HepG2 (cell line): ENCODE results near the gene TUT1. TPM values are rescaled to one million over a fixed set of nuclear protein-coding genes. Genes with fewer than 3 reads are reported as not detected.
A peak's percentile ranks its signal among the peaks of the same experiment; 100 is the strongest.

ENCODE experiments used
- ATAC-seq: fragments of 200-7000 bp; cut with Tn5 transposase; 3 replicates; pipeline ENCODE4 v1.9.1; 2020; ENCODE audit warnings: mild to moderate bottlenecking, moderate library complexity
- BruUV-seq: library from RNA; stranded (reverse); fragments of 400-500 nt; replicated peaks from 2 replicates; lab custom pipeline; 2021; lab: Mats Ljungman, UMichigan
- CTCF ChIA-PET: fragments of 300-600 bp; formaldehyde crosslinking; extraction: SDS; loops from one replicate; lab custom pipeline; 2021; ENCODE audit warnings: low total read pairs, inconsistent platforms, low intra/inter-chr PET ratio; lab: Yijun Ruan, JAX
- POLR2A ChIA-PET: fragments of 350-600 bp; sonication (Branson Sonifier 250); formaldehyde crosslinking; loops from one replicate; lab custom pipeline; 2020; ENCODE audit warnings: antibody characterized with exemption, inconsistent platforms; lab: Yijun Ruan, JAX
- DNase-seq: peaks from one replicate; pipeline ENCODE4 v3.0.0-alpha.2; 2015; ENCODE audit warnings: low spot score
- FAIRE-seq: peaks from 3 replicates; lab custom pipeline; 2011; peaks lifted over from hg19 to GRCh38; lab: Jason Lieb, UNC
- H2AFZ ChIP-seq: one replicate; pipeline ENCODE4 v1.6.1; 2011; ENCODE audit warnings: low read length, inconsistent platforms
- H3K27ac ChIP-seq: fragments of 300-600 bp; 3 replicates; pipeline ENCODE4 v1.8.0; 2011; ENCODE audit warnings: mixed run types, mild to moderate bottlenecking, mixed read lengths, low read length, inconsistent platforms; ENCODE audit not compliant: insufficient read depth; ENCODE audit errors: extremely low read length
- H3K27me3 ChIP-seq, 2 experiments: fragments of 200-600 bp in 1 of 2; 2 replicates in 1 of 2; 3 replicates in 1 of 2; pipeline versions ENCODE4 v1.6.0 to v1.8.0; 2011; ENCODE audit warnings: low read length in 2 of 2, mild to moderate bottlenecking in 2 of 2, moderate library complexity in 2 of 2, inconsistent platforms in 1 of 2; ENCODE audit not compliant: insufficient read depth in 2 of 2, control insufficient read depth in 1 of 2
- H3K36me3 ChIP-seq, 2 experiments: fragments of 200-600 bp in 1 of 2; replicated peaks in 1 of 2; 2 replicates in 1 of 2; 3 replicates in 1 of 2; pipeline versions ENCODE4 v1.5.1 to v1.8.0; 2011; ENCODE audit warnings: low read length in 2 of 2, inconsistent platforms in 1 of 2; ENCODE audit not compliant: insufficient read depth in 2 of 2, control insufficient read depth in 1 of 2
- H3K4me1 ChIP-seq: 2 replicates; pipeline ENCODE4 v1.5.1; 2012; ENCODE audit warnings: low read length, inconsistent platforms; ENCODE audit not compliant: insufficient read depth
- H3K4me2 ChIP-seq: 2 replicates; pipeline ENCODE4 v1.6.0; 2011; ENCODE audit warnings: low read depth, low read length, inconsistent platforms
- H3K4me3 ChIP-seq, 3 experiments: fragments of 200-600 bp in 1 of 3; sonication (generic), shearing (Covaris generic) in 1 of 3; replicated peaks in 1 of 3; 2 replicates each; pipeline ENCODE4 v1.5.1; 2011 to 2016; ENCODE audit warnings: low read length in 3 of 3, inconsistent platforms in 2 of 3, low read depth in 2 of 3, mild to moderate bottlenecking in 2 of 3, control low read depth in 1 of 3, mixed read lengths in 1 of 3; ENCODE audit not compliant: insufficient read depth in 1 of 3
- H3K79me2 ChIP-seq: one replicate; pipeline ENCODE4 v1.6.1; 2011; ENCODE audit warnings: low read length, inconsistent platforms; ENCODE audit not compliant: insufficient read depth
- H3K9ac ChIP-seq: 2 replicates; pipeline ENCODE4 v1.6.0; 2011; ENCODE audit warnings: mild to moderate bottlenecking, low read depth, low read length, inconsistent platforms; ENCODE audit not compliant: insufficient read depth
- H3K9me3 ChIP-seq: 2 replicates; pipeline ENCODE4 v1.5.1; 2012; ENCODE audit warnings: mild to moderate bottlenecking, low read length
- H4K20me1 ChIP-seq: 2 replicates; pipeline ENCODE4 v1.6.0; 2011; ENCODE audit warnings: inconsistent platforms, mild to moderate bottlenecking, low read length, moderate library complexity; ENCODE audit not compliant: insufficient read depth
- BHLHE40 ChIP-seq: IDR thresholded peaks from 2 replicates; pipeline ENCODE4 v1.6.1; 2011; ENCODE audit warnings: low read length, improper control_type of control experiment
- EEA1 ChIP-seq: sonication (generic); formaldehyde crosslinking; IDR thresholded peaks from 2 replicates; pipeline ENCODE4 v1.5.1; 2020; ENCODE audit warnings: mild to moderate bottlenecking, missing genetic modification reagents, borderline replicate concordance
- HCFC1 ChIP-seq: fragments of 150-350 bp; IDR thresholded peaks from 2 replicates; pipeline ENCODE4 v1.6.1; 2014; ENCODE audit warnings: low read depth, low read length
- HDAC6 ChIP-seq: fragments of 200-600 bp; sonication (generic); IDR thresholded peaks from 2 replicates; pipeline ENCODE4 v1.7.0; 2017; ENCODE audit warnings: mild to moderate bottlenecking, antibody characterized with exemption, low read length, low read depth
- MTA1 ChIP-seq: sonication (generic); formaldehyde crosslinking; IDR thresholded peaks from 2 replicates; pipeline ENCODE4 v1.4.0; 2020; ENCODE audit warnings: missing genetic modification reagents, mild to moderate bottlenecking, borderline replicate concordance
- PTBP1 ChIP-seq: fragments of 200-400 bp; formaldehyde crosslinking; IDR thresholded peaks from 2 replicates; pipeline ENCODE4 v1.6.1; 2018; ENCODE audit warnings: low read length, low read depth; ENCODE audit not compliant: poor library complexity, severe bottlenecking
- YY1 ChIP-seq: IDR thresholded peaks from 2 replicates; pipeline ENCODE4 v1.6.1; 2011; ENCODE audit warnings: low read length, low read depth, moderate library complexity, mild to moderate bottlenecking; ENCODE audit not compliant: insufficient read depth, insufficient replicate concordance
- ZMAT3 ChIP-seq: sonication (generic); formaldehyde crosslinking; conservative IDR thresholded peaks from 2 replicates; pipeline ENCODE4 v1.7.0; 2021; ENCODE audit warnings: missing genetic modification reagents
- ZNF10 ChIP-seq: sonication (generic); formaldehyde crosslinking; IDR thresholded peaks from 2 replicates; pipeline ENCODE4 v1.4.0; 2020; ENCODE audit warnings: mild to moderate bottlenecking, low read depth, missing genetic modification reagents, borderline replicate concordance
- ZNF317 ChIP-seq: sonication (generic); formaldehyde crosslinking; IDR thresholded peaks from 2 replicates; pipeline ENCODE4 v1.5.0; 2020; ENCODE audit warnings: mild to moderate bottlenecking, missing genetic modification reagents
- ZNF772 ChIP-seq: sonication (generic); formaldehyde crosslinking; IDR thresholded peaks from 2 replicates; pipeline ENCODE4 v1.5.0; 2020; ENCODE audit warnings: mild to moderate bottlenecking, missing genetic modification reagents
- WGBS: methylation state at CpG from one replicate; pipeline ENCODE4 v1.1.6; 2017; ENCODE audit warnings: low lambda C conversion rate; 5-methylcytosine and 5-hydroxymethylcytosine counted together
- in situ Hi-C: cut with HindIII; loops from 2 replicates; pipeline ENCODE4 v1.10.0; 2017; ENCODE audit warnings: low pct_unique_long_range_greater_than_20kb; ENCODE audit not compliant: extremely low pct_ligation_motif_present
- intact Hi-C: fragments of 100-400 bp; cut with micrococcal nuclease; formaldehyde crosslinking; loops from one replicate; pipeline ENCODE4 v1.10.0; 2022; ENCODE audit not compliant: unreplicated experiment
- polyA plus RNA-seq, 8 experiments: library from polyadenylated mRNA; depleted of rRNA in 3 of 8; stranded (reverse) in 7 of 8; unstranded in 1 of 8; fragments of >200 nt; fragmentation: Illumina TruSeq in 4 of 8; extraction: Trizol in 4 of 8; gene quantifications; 2 replicates each; pipeline versions ENCODE4 v1.2.1 to v1.2.3, GENCODE V29; 2011 to 2016; ENCODE audit warnings: low read depth in 4 of 8, missing spikeins in 1 of 8, mixed read lengths in 1 of 8; ENCODE audit not compliant: insufficient read depth in 1 of 8
- total RNA-seq, 5 experiments: library from RNA; depleted of rRNA; stranded (reverse); fragments of >200 nt; fragmentation: Illumina TruSeq; extraction: Trizol; gene quantifications; 2 replicates each; pipeline ENCODE4 v1.2.3, GENCODE V29; 2016; ENCODE audit warnings: low read depth in 1 of 5
- TF ChIP-seq, protein P1 (sequence below): sonication (generic); formaldehyde crosslinking; IDR thresholded peaks from 2 replicates; pipeline ENCODE4 v1.4.0; 2020; ENCODE audit warnings: missing genetic modification reagents, mild to moderate bottlenecking, borderline replicate concordance
- TF ChIP-seq, protein P2 (sequence below): sonication (generic); formaldehyde crosslinking; IDR thresholded peaks from 2 replicates; pipeline ENCODE4 v1.4.0; 2020; ENCODE audit warnings: missing genetic modification reagents, mild to moderate bottlenecking, borderline replicate concordance
- TF ChIP-seq, protein P3 (sequence below): sonication (generic); formaldehyde crosslinking; IDR thresholded peaks from 2 replicates; pipeline ENCODE4 v1.5.0; 2020; ENCODE audit warnings: missing genetic modification reagents
- TF ChIP-seq, protein P4 (sequence below): sonication (generic); formaldehyde crosslinking; IDR thresholded peaks from 2 replicates; pipeline ENCODE4 v1.4.0; 2020; ENCODE audit warnings: mild to moderate bottlenecking, low read depth, missing genetic modification reagents
- TF ChIP-seq, protein P5 (sequence below): sonication (generic); formaldehyde crosslinking; IDR thresholded peaks from 2 replicates; pipeline ENCODE4 v1.4.0; 2020; ENCODE audit warnings: missing genetic modification reagents

Gene TUT1
- total and polyA plus RNA-seq, 2 of the 13 experiments (the other 11 are each of a cell fraction or from before 2014, with no cell fraction given), result 9.7 to 14.3 TPM

DNA sequence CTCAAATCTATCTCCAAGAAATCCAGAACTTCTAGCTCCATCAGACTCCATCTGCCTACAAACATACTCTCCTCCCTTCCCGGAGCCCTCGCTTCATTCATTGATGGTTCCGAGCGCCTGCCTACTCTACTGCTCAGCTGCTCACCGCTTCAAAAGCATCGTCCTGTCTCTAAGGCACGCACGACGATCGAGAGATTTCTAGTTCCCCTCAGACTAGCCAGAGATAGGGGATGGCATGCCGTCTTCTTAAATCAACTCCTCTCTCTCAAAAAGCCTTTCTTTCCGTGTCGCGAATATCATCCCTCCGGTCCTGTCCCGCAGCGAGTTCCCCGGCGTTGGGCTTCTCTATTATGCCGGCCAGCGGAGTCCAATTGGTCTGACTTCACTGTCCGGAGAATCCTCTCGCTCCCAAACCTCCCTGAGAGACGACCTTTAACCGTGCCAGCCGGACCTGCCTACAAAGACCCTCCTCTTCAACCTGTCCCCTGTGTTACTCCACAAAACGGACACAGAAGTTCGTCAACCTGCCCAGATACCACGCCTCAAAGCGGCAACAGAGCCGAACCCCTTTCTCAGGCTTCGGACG is 18.2 kb downstream of the TUT1 start:
- Histone ChIP-seq H3K79me2 (peaks cover 64% of the 10 kb centered on the region), H3K27me3 (no peaks in the 10 kb centered on the region; a peak in 1 of 5 replicates), H3K4me1 (peaks cover 69% of the 10 kb centered on the region), H3K4me3 (peak overlapping the region; percentile 80 to 96 (median 95)), H3K9me3 (no peaks in the 10 kb centered on the region), H3K9ac (peak overlapping the region; percentile 92), H2AFZ (no peak overlapping the region), H3K36me3 (peaks cover 14 to 54% of the 10 kb centered on the region in 2 experiments), H4K20me1 (peaks cover 8% of the 10 kb centered on the region; the same call in 1 of the 2 replicates), H3K4me2 (peak overlapping the region; percentile 85), H3K27ac (peak overlapping the region; percentile 77)
- no peak for FAIRE-seq
- intact Hi-C loops, result no loop called here
- POLR2A ChIA-PET, result interaction anchor here (0.6 to 5.0 kb wide), 41 partner anchors 8 to 268 kb away, joined by 3 to 160 read pairs (median 6); partner anchors contain the start of genes AHNAK, B3GAT3, C11orf98 and CSKMT
- ATAC-seq, result peak; percentile 13
- BruUV-seq, result TSS peak; percentile 80
- under 1% methylated on average over 30 of the region's 33 CpGs for WGBS
- in situ Hi-C loops, result no loop called here
- no peak for DNase-seq
- CTCF ChIA-PET, result no interaction called here
- TF ChIP-seq HCFC1, result no peak
- TF ChIP-seq, protein P1, sequence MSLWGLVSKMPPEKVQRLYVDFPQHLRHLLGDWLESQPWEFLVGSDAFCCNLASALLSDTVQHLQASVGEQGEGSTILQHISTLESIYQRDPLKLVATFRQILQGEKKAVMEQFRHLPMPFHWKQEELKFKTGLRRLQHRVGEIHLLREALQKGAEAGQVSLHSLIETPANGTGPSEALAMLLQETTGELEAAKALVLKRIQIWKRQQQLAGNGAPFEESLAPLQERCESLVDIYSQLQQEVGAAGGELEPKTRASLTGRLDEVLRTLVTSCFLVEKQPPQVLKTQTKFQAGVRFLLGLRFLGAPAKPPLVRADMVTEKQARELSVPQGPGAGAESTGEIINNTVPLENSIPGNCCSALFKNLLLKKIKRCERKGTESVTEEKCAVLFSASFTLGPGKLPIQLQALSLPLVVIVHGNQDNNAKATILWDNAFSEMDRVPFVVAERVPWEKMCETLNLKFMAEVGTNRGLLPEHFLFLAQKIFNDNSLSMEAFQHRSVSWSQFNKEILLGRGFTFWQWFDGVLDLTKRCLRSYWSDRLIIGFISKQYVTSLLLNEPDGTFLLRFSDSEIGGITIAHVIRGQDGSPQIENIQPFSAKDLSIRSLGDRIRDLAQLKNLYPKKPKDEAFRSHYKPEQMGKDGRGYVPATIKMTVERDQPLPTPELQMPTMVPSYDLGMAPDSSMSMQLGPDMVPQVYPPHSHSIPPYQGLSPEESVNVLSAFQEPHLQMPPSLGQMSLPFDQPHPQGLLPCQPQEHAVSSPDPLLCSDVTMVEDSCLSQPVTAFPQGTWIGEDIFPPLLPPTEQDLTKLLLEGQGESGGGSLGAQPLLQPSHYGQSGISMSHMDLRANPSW, result no peak
- TF ChIP-seq PTBP1, result no peak
- TF ChIP-seq ZMAT3, result no peak
- no peak for TF ChIP-seq MTA1 (CRISPR knock-in tag)
- TF ChIP-seq, protein P2, sequence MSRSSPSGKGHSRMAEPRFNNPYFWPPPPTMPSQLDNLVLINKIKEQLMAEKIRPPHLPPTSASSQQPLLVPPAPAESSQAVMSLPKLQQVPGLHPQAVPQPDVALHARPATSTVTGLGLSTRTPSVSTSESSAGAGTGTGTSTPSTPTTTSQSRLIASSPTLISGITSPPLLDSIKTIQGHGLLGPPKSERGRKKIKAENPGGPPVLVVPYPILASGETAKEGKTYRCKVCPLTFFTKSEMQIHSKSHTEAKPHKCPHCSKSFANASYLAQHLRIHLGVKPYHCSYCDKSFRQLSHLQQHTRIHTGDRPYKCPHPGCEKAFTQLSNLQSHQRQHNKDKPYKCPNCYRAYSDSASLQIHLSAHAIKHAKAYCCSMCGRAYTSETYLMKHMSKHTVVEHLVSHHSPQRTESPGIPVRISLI (CRISPR knock-in tag), result no peak
- TF ChIP-seq, protein P3, sequence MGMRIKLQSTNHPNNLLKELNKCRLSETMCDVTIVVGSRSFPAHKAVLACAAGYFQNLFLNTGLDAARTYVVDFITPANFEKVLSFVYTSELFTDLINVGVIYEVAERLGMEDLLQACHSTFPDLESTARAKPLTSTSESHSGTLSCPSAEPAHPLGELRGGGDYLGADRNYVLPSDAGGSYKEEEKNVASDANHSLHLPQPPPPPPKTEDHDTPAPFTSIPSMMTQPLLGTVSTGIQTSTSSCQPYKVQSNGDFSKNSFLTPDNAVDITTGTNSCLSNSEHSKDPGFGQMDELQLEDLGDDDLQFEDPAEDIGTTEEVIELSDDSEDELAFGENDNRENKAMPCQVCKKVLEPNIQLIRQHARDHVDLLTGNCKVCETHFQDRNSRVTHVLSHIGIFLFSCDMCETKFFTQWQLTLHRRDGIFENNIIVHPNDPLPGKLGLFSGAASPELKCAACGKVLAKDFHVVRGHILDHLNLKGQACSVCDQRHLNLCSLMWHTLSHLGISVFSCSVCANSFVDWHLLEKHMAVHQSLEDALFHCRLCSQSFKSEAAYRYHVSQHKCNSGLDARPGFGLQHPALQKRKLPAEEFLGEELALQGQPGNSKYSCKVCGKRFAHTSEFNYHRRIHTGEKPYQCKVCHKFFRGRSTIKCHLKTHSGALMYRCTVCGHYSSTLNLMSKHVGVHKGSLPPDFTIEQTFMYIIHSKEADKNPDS, result no peak
- peak; percentile 1; the same call in 1 of the 2 replicates for TF ChIP-seq ZNF772 (CRISPR knock-in tag)
- peak; percentile 74; the same call in 1 of the 2 replicates for TF ChIP-seq EEA1
- TF ChIP-seq ZNF10 (CRISPR knock-in tag), result no peak
- no peak for TF ChIP-seq HDAC6
- TF ChIP-seq, protein P4, sequence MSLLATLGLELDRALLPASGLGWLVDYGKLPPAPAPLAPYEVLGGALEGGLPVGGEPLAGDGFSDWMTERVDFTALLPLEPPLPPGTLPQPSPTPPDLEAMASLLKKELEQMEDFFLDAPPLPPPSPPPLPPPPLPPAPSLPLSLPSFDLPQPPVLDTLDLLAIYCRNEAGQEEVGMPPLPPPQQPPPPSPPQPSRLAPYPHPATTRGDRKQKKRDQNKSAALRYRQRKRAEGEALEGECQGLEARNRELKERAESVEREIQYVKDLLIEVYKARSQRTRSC (CRISPR knock-in tag), result no peak
- TF ChIP-seq ZNF317 (CRISPR knock-in tag), result no peak
- TF ChIP-seq BHLHE40, result no peak
- TF ChIP-seq YY1, result no peak
- TF ChIP-seq, protein P5, sequence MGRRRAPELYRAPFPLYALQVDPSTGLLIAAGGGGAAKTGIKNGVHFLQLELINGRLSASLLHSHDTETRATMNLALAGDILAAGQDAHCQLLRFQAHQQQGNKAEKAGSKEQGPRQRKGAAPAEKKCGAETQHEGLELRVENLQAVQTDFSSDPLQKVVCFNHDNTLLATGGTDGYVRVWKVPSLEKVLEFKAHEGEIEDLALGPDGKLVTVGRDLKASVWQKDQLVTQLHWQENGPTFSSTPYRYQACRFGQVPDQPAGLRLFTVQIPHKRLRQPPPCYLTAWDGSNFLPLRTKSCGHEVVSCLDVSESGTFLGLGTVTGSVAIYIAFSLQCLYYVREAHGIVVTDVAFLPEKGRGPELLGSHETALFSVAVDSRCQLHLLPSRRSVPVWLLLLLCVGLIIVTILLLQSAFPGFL (CRISPR knock-in tag), result no peak
